ENCODE measurements around the gene KCNV2. TPM values are rescaled to one million over a fixed set of nuclear protein-coding genes. Genes with fewer than 3 reads are reported as not detected.

KCNV2 gene
- total RNA-seq, 4 donors from 2014 or later, result not detected

DNA sequence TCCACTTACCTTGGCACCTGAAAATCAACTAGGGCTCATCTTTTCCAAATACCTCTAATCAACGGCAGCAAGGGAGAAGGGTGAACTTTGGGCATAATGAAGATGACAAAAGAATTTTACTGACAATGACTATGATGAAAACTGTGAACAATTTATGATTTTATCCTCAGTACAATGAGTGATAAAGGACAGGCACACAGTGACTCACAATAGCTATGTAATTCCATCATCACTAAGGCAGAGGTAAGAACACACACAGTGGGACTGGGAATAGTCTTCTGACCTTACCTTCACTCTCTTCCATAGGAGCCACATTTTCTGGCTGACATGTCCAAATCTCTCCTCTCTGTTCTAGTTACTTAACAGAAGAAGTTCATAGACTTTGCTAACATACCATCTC lies 26.1 kb upstream of the KCNV2 start:
- DNase-seq, result no peak
- H3K4me3 ChIP-seq, result no peak overlapping the region
- H3K27ac ChIP-seq, result no peak overlapping the region
- intact Hi-C loops (cut with DNase I), result no loop called here
- 57 to 71% methylated on average over 1 of the region's 1 CpG for WGBS, 2 donors
- no peaks in the 10 kb centered on the region for H3K36me3 ChIP-seq
- no peaks in the 10 kb centered on the region for H3K9me3 ChIP-seq
- H3K4me1 ChIP-seq, result peaks cover 0 to 7% (median 0%) of the 10 kb centered on the region in 3 donors
- no peak for TF ChIP-seq POLR2A (IDR thresholded peaks at IDR 0.05)
- TF ChIP-seq, protein P1, sequence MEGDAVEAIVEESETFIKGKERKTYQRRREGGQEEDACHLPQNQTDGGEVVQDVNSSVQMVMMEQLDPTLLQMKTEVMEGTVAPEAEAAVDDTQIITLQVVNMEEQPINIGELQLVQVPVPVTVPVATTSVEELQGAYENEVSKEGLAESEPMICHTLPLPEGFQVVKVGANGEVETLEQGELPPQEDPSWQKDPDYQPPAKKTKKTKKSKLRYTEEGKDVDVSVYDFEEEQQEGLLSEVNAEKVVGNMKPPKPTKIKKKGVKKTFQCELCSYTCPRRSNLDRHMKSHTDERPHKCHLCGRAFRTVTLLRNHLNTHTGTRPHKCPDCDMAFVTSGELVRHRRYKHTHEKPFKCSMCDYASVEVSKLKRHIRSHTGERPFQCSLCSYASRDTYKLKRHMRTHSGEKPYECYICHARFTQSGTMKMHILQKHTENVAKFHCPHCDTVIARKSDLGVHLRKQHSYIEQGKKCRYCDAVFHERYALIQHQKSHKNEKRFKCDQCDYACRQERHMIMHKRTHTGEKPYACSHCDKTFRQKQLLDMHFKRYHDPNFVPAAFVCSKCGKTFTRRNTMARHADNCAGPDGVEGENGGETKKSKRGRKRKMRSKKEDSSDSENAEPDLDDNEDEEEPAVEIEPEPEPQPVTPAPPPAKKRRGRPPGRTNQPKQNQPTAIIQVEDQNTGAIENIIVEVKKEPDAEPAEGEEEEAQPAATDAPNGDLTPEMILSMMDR (IDR thresholded peaks at IDR 0.05), result no peak
- H3K27me3 ChIP-seq, result no peaks in the 10 kb centered on the region

DNA sequence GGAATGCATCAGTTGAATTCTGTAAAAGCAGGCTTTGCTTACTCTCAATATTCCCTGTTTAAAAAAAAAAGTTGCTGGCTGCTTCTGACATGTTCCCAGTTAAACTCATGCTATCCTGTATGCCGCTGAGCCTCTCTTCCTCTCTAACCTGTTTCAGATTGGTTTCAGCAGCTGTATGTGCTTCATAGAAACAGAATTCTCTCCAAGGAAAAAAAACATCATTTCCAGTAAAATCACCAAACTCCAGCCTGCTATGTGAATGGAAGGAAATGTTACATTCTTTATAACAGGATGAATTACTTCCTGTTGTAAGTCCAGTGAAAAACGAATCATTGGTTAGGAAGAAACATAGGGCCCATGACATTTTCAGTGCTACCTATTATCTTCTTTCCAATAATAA lies 25.7 kb upstream of the KCNV2 start:
- 51 to 63% methylated on average over 2 of the region's 2 CpGs for WGBS, 2 donors

DNA sequence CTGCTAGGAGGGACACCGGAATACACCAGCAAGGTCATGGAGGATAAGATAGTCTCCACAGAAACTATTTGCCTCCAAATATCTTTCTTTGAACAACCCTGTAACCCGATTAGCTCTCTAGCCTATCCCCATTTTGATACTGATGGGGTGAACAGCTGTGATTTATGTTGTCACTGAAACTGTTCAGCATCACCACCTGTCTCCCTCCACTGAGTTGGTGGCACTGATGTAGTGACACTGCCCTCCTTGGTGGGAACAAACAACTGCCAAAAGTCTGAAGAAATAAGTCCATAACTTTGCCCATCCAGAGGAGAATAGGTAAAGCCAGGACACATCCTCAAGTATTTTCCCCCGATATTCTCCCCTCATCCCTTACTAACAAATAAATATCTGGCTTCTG lies 24.3 kb upstream of the KCNV2 start:
- Histone ChIP-seq H3K27me3 (no peaks in the 10 kb centered on the region), H3K27ac (no peak overlapping the region), H3K36me3 (no peaks in the 10 kb centered on the region), H3K4me3 (no peak overlapping the region), H3K4me1 (no peaks in the 10 kb centered on the region), H3K9me3 (no peaks in the 10 kb centered on the region)
- DNase-seq, result no peak
- WGBS, 2 donors, result 60 to 96% methylated on average over 2 to 3 of the region's 3 CpGs
- TF ChIP-seq, protein P1 (IDR thresholded peaks at IDR 0.05), result no peak
- TF ChIP-seq POLR2A (IDR thresholded peaks at IDR 0.05), result no peak
- intact Hi-C loops (cut with DNase I), result no loop called here

More for the DNA sequence above, 25.7 kb upstream of the KCNV2 start:
- Histone ChIP-seq H3K27me3 (no peaks in the 10 kb centered on the region), H3K9me3 (no peaks in the 10 kb centered on the region), H3K27ac (no peak overlapping the region), H3K4me1 (peaks cover 0 to 7% (median 0%) of the 10 kb centered on the region in 3 donors), H3K4me3 (no peak overlapping the region), H3K36me3 (no peaks in the 10 kb centered on the region)
- no peak for DNase-seq
- intact Hi-C loops (cut with DNase I), result no loop called here
- TF ChIP-seq POLR2A (IDR thresholded peaks at IDR 0.05), result no peak
- TF ChIP-seq, protein P1 (IDR thresholded peaks at IDR 0.05), result no peak

DNA sequence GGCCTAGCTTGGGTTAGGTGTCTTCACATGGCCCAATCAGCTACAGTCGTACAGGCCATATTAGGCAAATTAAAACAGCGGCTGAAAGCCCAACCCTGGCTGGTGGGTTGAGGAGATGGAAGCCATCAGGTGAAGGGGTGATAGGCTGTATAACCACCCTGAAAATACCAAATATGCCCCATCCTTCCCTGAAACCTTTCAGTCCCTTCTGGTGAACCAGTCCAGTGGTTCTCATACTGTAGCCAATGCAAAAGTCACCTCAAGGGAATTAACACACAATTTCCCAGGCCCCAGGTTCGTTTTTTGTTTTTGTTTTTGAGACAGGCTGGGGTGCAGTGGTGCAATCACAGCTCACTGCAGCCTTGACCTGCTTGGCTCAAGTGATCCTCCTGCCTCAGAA lies 19.8 kb upstream of the KCNV2 start:
- TF ChIP-seq, protein P1 (IDR thresholded peaks at IDR 0.05), result no peak
- TF ChIP-seq POLR2A (IDR thresholded peaks at IDR 0.05), result no peak
- H3K4me1 ChIP-seq, result no peaks in the 10 kb centered on the region
- WGBS, 2 donors, result 75% methylated on average over 3 of the region's 3 CpGs
- no peaks in the 10 kb centered on the region for H3K27me3 ChIP-seq
- H3K9me3 ChIP-seq, result no peaks in the 10 kb centered on the region
- intact Hi-C loops (cut with DNase I), result no loop called here
- no peak overlapping the region for H3K4me3 ChIP-seq
- H3K27ac ChIP-seq, result no peak overlapping the region
- no peaks in the 10 kb centered on the region for H3K36me3 ChIP-seq
- no peak for DNase-seq

DNA sequence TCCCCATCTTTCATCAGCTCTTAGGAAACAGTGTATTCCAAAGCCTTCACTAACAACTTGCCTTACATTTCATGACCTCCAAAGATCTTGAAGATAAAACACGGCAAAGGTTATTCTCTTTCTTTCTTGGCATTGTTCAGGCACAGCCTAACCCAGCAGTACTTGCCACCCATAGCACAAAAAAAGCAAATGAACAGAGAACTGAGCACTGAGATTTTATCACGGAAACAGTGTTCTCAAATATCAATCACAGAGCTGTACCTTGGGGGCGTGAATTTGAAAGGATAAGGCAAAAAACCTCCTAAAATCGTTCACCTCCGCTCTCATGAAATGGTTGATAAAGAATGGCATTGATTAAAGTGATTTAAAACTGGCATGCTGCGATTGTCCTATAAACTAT lies 16.9 kb upstream of the KCNV2 start:
- Histone ChIP-seq H3K36me3 (no peaks in the 10 kb centered on the region), H3K27ac (no peak overlapping the region), H3K4me3 (no peak overlapping the region), H3K9me3 (no peaks in the 10 kb centered on the region), H3K4me1 (no peaks in the 10 kb centered on the region), H3K27me3 (no peaks in the 10 kb centered on the region)
- 70 to 72% methylated on average over 6 of the region's 6 CpGs for WGBS, 2 donors
- DNase-seq, result no peak
- intact Hi-C loops (cut with DNase I), result no loop called here
- no peak for TF ChIP-seq POLR2A (IDR thresholded peaks at IDR 0.05)
- TF ChIP-seq, protein P1 (IDR thresholded peaks at IDR 0.05), result no peak

Measured in esophagus squamous epithelium (tissue), 5 donors.